ENCODE measurements around the gene B3GNT8. TPM values are rescaled to one million over a fixed set of nuclear protein-coding genes. Genes with fewer than 3 reads are reported as not detected.

Gene B3GNT8
- total RNA-seq, 2 experiments from 2014 or later = 0.58 to 1.2 TPM

GRCh38 chr19:41428481-41428859 is 1.3 kb upstream of the B3GNT8 start:
- Mint-ChIP-seq H3K27me3 (no peaks in the 10 kb centered on the region), H3K4me1 (ENCODE audit: low read depth) (peaks cover 36% of the 10 kb centered on the region), H3K27ac (peak overlapping the region; percentile 75), H3K4me3 (no peak overlapping the region), H3K36me3 (ENCODE audit: low read depth) (peaks cover 48% of the 10 kb centered on the region), H3K9me3 (no peaks in the 10 kb centered on the region)
- Histone ChIP-seq H3K27me3 (ENCODE audit: control insufficient read depth in 1 of 2, insufficient read depth in 2 of 2, low read length in 2 of 2) (no peaks in the 10 kb centered on the region), H3K9me3 (ENCODE audit: control insufficient read depth in 1 of 2, insufficient read depth in 1 of 2, low read length in 2 of 2) (no peaks in the 10 kb centered on the region), H3K4me3 (ENCODE audit: low read length) (peak overlapping the region; percentile 54), H3K4me1 (ENCODE audit: insufficient read depth, low read length) (peaks cover 63% of the 10 kb centered on the region), H3K27ac (ENCODE audit: low read depth in 1 of 2, low read length in 2 of 2) (peak overlapping the region; percentile 41 to 76), H3K36me3 (ENCODE audit: insufficient read depth, low read length) (peaks cover 47% of the 10 kb centered on the region)
- DNase-seq (no peak), ATAC-seq (ENCODE audit: poor library complexity) (no peak)
- POLR2A ChIA-PET = interaction anchor here (1.2 to 1.7 kb wide), 2 partner anchors 11 to 164 kb away, joined by 4 to 8 read pairs; partner anchors contain the start of genes DMAC2 and HNRNPUL1
- CTCF ChIA-PET = interaction anchor here (0.5 to 1.2 kb wide), 3 partner anchors 11 to 292 kb away, joined by 3 to 6 read pairs (median 4); partner anchors contain the start of gene DMAC2
- no peak for TF ChIP-seq CTCF (IDR thresholded peaks at IDR 0.05)
- intact Hi-C loops (cut with DNase I, micrococcal nuclease) = no loop called here

DNA sequence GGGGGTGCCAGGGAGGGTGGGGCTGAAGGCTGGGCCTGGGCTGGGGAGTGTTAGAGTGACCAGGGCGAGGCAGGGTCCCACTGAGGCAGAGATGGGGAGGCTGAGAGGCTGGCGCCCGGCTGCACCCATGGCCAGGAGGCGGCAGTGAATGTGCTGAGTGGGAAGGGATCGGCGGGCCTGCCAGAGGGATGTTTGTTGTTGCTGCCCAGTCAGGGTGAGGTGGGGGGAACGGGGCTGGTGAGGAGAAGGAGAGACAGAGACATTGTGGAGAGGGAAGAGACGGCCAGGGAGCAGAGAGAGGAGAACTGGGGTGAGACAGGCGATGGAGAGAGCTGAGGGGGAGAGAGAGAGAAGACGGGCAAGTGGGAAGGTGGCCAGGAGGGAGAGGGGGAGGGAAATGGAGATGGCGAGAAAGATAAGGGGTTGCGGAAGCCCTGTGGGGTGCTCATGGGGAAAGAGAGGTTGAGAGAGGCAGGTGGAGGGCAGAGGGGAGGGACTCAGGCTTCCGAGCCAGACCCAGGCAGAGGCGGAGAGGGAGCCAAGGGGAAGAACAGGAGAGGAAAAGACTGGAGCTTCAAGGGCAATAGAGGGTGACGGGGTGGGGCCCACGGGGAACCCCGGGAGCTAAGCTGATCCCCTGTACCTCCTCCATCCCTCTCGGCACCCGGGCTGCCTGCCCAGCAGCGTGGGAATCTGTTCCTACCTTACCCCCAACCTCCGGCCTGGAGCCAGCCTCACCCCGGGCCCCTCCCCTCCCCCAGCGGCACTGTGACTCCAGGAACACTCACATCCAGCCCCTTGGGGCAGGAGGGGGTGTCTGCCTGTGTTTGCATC is 690 bp upstream of the B3GNT8 start:
- Mint-ChIP-seq H3K9me3 (no peaks in the 10 kb centered on the region), H3K27me3 (no peaks in the 10 kb centered on the region), H3K27ac (peak overlapping the region; percentile 75), H3K4me1 (ENCODE audit: low read depth) (peaks cover 36% of the 10 kb centered on the region), H3K36me3 (ENCODE audit: low read depth) (peaks cover 45% of the 10 kb centered on the region), H3K4me3 (peak overlapping the region; percentile 83)
- Histone ChIP-seq H3K4me3 (ENCODE audit: low read length) (peak overlapping the region; percentile 54), H3K36me3 (ENCODE audit: insufficient read depth, low read length) (peaks cover 45% of the 10 kb centered on the region), H3K4me1 (ENCODE audit: insufficient read depth, low read length) (peaks cover 63% of the 10 kb centered on the region), H3K27ac (ENCODE audit: low read depth in 1 of 2, low read length in 2 of 2) (peak overlapping the region; percentile 41 to 76), H3K27me3 (ENCODE audit: control insufficient read depth in 1 of 2, insufficient read depth in 2 of 2, low read length in 2 of 2) (no peaks in the 10 kb centered on the region), H3K9me3 (ENCODE audit: control insufficient read depth in 1 of 2, insufficient read depth in 1 of 2, low read length in 2 of 2) (peaks cover 0 to under 1% of the 10 kb centered on the region in 2 experiments)
- DNase-seq (peak in 10 of 14 experiments; percentile 15 to 81 (median 32)), ATAC-seq (ENCODE audit: poor library complexity) (peak; percentile 59)
- ChIA-PET CTCF (interaction anchor here (0.5 to 1.2 kb wide), 2 partner anchors 12 to 224 kb away, joined by 3 to 6 read pairs; partner anchors contain the start of gene DMAC2), POLR2A (interaction anchor here (1.7 kb wide), 1 partner anchor 164 kb away, joined by 8 read pairs; the partner anchor contains the start of gene HNRNPUL1)
- intact Hi-C loops (cut with DNase I, micrococcal nuclease) = no loop called here
- TF ChIP-seq CTCF (IDR thresholded peaks at IDR 0.05) = no peak

DNA sequence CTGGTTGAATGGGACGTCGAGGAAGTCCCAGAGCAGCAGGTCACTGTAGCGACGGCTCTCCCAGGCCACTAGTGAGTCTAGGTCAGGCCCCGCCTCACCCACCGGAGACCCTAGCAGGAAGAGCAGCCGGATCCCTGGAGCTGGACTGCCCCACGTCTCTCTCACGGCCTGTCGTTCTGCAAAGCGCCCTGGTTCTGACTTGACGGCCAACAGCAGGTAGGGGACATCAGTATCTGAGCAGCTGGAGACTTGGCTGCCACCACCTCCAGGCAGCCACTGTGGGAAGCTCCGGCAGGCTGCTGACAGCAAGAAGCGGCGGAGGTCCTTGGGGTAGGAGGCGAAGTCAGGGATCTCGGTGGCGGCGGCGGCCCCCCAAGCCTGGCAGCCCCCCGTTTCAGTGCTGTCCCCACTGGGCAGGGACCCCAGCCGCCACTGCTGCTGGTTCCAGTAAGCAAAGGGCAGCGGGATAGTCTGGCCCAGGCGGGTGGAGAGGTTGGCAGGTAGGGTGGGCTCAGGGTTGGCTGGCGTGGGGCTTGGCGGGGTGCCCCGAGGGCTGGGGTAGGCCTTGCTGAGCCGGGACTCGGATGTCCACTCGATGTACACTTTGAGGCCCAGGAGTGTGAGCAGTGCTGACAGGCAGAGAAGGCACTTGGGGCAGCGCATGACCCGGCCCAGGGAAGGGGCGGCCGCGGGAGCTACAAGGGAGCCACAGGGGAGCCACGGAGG is 895 bp downstream of the B3GNT8 start:
- Histone ChIP-seq H3K27me3 (ENCODE audit: control insufficient read depth in 1 of 2, insufficient read depth in 2 of 2, low read length in 2 of 2) (no peaks in the 10 kb centered on the region), H3K4me3 (ENCODE audit: low read length) (peak overlapping the region; percentile 54), H3K4me1 (ENCODE audit: insufficient read depth, low read length) (peaks cover 62% of the 10 kb centered on the region), H3K27ac (ENCODE audit: low read depth in 1 of 2, low read length in 2 of 2) (no peak overlapping the region), H3K36me3 (ENCODE audit: insufficient read depth, low read length) (peaks cover 45% of the 10 kb centered on the region), H3K9me3 (ENCODE audit: control insufficient read depth in 1 of 2, insufficient read depth in 1 of 2, low read length in 2 of 2) (peaks cover 0 to 6% of the 10 kb centered on the region in 2 experiments)
- ATAC-seq (ENCODE audit: poor library complexity) (no peak), DNase-seq (no peak)
- Mint-ChIP-seq H3K9me3 (no peaks in the 10 kb centered on the region), H3K4me3 (no peak overlapping the region), H3K27me3 (no peaks in the 10 kb centered on the region), H3K36me3 (ENCODE audit: low read depth) (peaks cover 45% of the 10 kb centered on the region), H3K4me1 (ENCODE audit: low read depth) (peaks cover 33% of the 10 kb centered on the region), H3K27ac (peak overlapping the region; percentile 49)
- ChIA-PET CTCF (interaction anchor here (0.6 to 0.8 kb wide), 2 partner anchors 49 to 118 kb away, joined by 3 read pairs; no protein-coding TSS in a partner anchor), POLR2A (interaction anchor here (0.7 kb wide), 1 partner anchor 138 kb away, joined by 3 read pairs; no protein-coding TSS in a partner anchor)
- no peak for TF ChIP-seq CTCF (IDR thresholded peaks at IDR 0.05)
- intact Hi-C loops (cut with DNase I, micrococcal nuclease) = no loop called here

All from CD4-positive, alpha-beta T cell (primary cell).